ENCODE results near the gene INTS14.
"Not testable (repeated sequence)": the region's sequence is repeated elsewhere in the genome, so short reads cannot be mapped to it uniquely, and the experiment has no call there.

INTS14 gene

GRCh38 chr15:65630760-65631159 is 19.8 kb upstream of the INTS14 start:
- no peak for DNase-seq (ENCODE audit: low spot score)

GRCh38 chr15:65629548-65629947 is 18.6 kb upstream of the INTS14 start:
- DNase-seq (ENCODE audit: low spot score): no peak

- DNase-seq (ENCODE audit: low spot score): no peak
Observed at GRCh38 chr15:65626856-65627255, 15.9 kb upstream of the INTS14 start.

GRCh38 chr15:65623103-65623502 is 12.2 kb upstream of the INTS14 start:
- DNase-seq (ENCODE audit: low spot score): no peak

- DNase-seq (ENCODE audit: low spot score): no peak
Observed at GRCh38 chr15:65621638-65622037, 10.7 kb upstream of the INTS14 start, which contains the start of gene SLC24A1. Gene SLC24A1 (plus strand): TSS chr15:65621938. CDS start chr15:65624081, 2,143 bp downstream.

GRCh38 chr15:65620833-65621232 is 9.9 kb upstream of the INTS14 start:
- DNase-seq (ENCODE audit: low spot score): no peak

- DNase-seq (ENCODE audit: low spot score): no peak
Observed at GRCh38 chr15:65619626-65620290, 8.8 kb upstream of the INTS14 start.

- no peak for DNase-seq (ENCODE audit: low spot score)
Observed at GRCh38 chr15:65618560-65619109, 7.7 kb upstream of the INTS14 start.

GRCh38 chr15:65615887-65616286 is 5.0 kb upstream of the INTS14 start:
- DNase-seq (ENCODE audit: low spot score): not testable (repeated sequence)

GRCh38 chr15:65612949-65613744 is 2.2 kb upstream of the INTS14 start:
- DNase-seq (ENCODE audit: low spot score): no peak

GRCh38 chr15:65612616-65612946 is 1.6 kb upstream of the INTS14 start:
- no peak for DNase-seq (ENCODE audit: low spot score)

GRCh38 chr15:65611888-65612615 is 1.1 kb upstream of the INTS14 start:
- DNase-seq (ENCODE audit: low spot score): no peak

GRCh38 chr15:65603559-65603958 is 7.4 kb downstream of the INTS14 start:
- no peak for DNase-seq (ENCODE audit: low spot score)

- DNase-seq (ENCODE audit: low spot score): no peak
Observed at GRCh38 chr15:65603134-65603533, 7.8 kb downstream of the INTS14 start.

- no peak for DNase-seq (ENCODE audit: low spot score)
Observed at GRCh38 chr15:65599677-65600076, 11.3 kb downstream of the INTS14 start.

GRCh38 chr15:65598468-65598867 is 12.5 kb downstream of the INTS14 start:
- DNase-seq (ENCODE audit: low spot score): no peak

- peak; percentile 45 for DNase-seq (ENCODE audit: low spot score)
Observed at GRCh38 chr15:65595960-65596359, 15.0 kb downstream of the INTS14 start.

GRCh38 chr15:65587094-65587493 is 23.8 kb downstream of the INTS14 start:
- DNase-seq (ENCODE audit: low spot score): no peak

- no peak for DNase-seq (ENCODE audit: low spot score)
Observed at GRCh38 chr15:65584241-65584640, 26.7 kb downstream of the INTS14 start.

GRCh38 chr15:65583701-65584100 is 27.2 kb downstream of the INTS14 start:
- peak; percentile 19 for DNase-seq (ENCODE audit: low spot score)

GRCh38 chr15:65580287-65580686 is 30.6 kb downstream of the INTS14 start:
- no peak for DNase-seq (ENCODE audit: low spot score)

GRCh38 chr15:65579762-65580161 is 31.2 kb downstream of the INTS14 start:
- no peak for DNase-seq (ENCODE audit: low spot score)
